Brain microvascular endothelial cell (primary cell): ENCODE results near the gene ISOC2.
"Not testable (repeated sequence)": the region's sequence is repeated elsewhere in the genome, so short reads cannot be mapped to it uniquely, and the experiment has no call there.

Experiments
- DNase-seq: peaks from one replicate; pipeline ENCODE4 v3.0.0-alpha.2; 2020
- H3K27ac ChIP-seq: fragments of 250-450 bp; sonication (Bioruptor Pico); 2 replicates; pipeline ENCODE4 v1.5.1; 2020; ENCODE audit warnings: mild to moderate bottlenecking, moderate library complexity
- H3K27me3 ChIP-seq: fragments of 250-450 bp; sonication (Bioruptor Pico); replicated peaks from 2 replicates; pipeline ENCODE4 v1.5.1; 2020; ENCODE audit warnings: mild to moderate bottlenecking
- H3K36me3 ChIP-seq: fragments of 250-450 bp; sonication (Bioruptor Pico); replicated peaks from 2 replicates; pipeline ENCODE4 v1.5.1; 2020; ENCODE audit warnings: mild to moderate bottlenecking
- H3K4me3 ChIP-seq: 2 replicates; pipeline ENCODE4 v1.5.1; 2011; ENCODE audit warnings: low read depth, mild to moderate bottlenecking, control low read depth, low read length, moderate library complexity
- CTCF ChIP-seq: IDR thresholded peaks from 2 replicates; pipeline ENCODE4 v1.5.1; 2011; ENCODE audit warnings: low read depth, mild to moderate bottlenecking, moderate library complexity, low read length, control low read depth, inconsistent platforms; ENCODE audit errors: missing control alignments
- in situ Hi-C: cut with HindIII; loops from 2 replicates; pipeline ENCODE4 v1.10.0; 2017; ENCODE audit warnings: low sequenced_read_pairs, low pct_ligation_motif_present

Gene ISOC2

GRCh38 chr19:55432241-55432959 lies 29.0 kb downstream of the ISOC2 start:
- no peak for DNase-seq
- Histone ChIP-seq H3K27me3 (peaks cover 12% of the 10 kb centered on the region), H3K36me3 (no peaks in the 10 kb centered on the region), H3K4me3 (no peak overlapping the region), H3K27ac (no peak overlapping the region)
- TF ChIP-seq CTCF: no peak
- in situ Hi-C loops: no loop called here

- no peak overlapping the region for H3K4me3 ChIP-seq
- H3K27me3 ChIP-seq: peaks cover 12% of the 10 kb centered on the region
- H3K27ac ChIP-seq: no peak overlapping the region
- H3K36me3 ChIP-seq: no peaks in the 10 kb centered on the region
- DNase-seq: no peak
- no peak for TF ChIP-seq CTCF
- in situ Hi-C loops: no loop called here
These were observed 30.3 kb downstream of the ISOC2 start for GRCh38 chr19:55431183-55431582.

- in situ Hi-C loops: no loop called here
- no peak for TF ChIP-seq CTCF
These were observed 35.4 kb downstream of the ISOC2 start for GRCh38 chr19:55426042-55426441.

GRCh38 chr19:55424518-55424917 lies 36.9 kb downstream of the ISOC2 start:
- H3K4me3 ChIP-seq: no peak overlapping the region
- TF ChIP-seq CTCF: no peak
- no peak for DNase-seq
- no peaks in the 10 kb centered on the region for H3K36me3 ChIP-seq
- H3K27me3 ChIP-seq: no peaks in the 10 kb centered on the region
- in situ Hi-C loops: no loop called here
- no peak overlapping the region for H3K27ac ChIP-seq

More at GRCh38 chr19:55426042-55426441, 35.4 kb downstream of the ISOC2 start:
- no peaks in the 10 kb centered on the region for H3K27me3 ChIP-seq
- H3K36me3 ChIP-seq: no peaks in the 10 kb centered on the region
- no peak for DNase-seq
- H3K27ac ChIP-seq: no peak overlapping the region
- H3K4me3 ChIP-seq: no peak overlapping the region

- no peak for TF ChIP-seq CTCF
- DNase-seq: no peak
- H3K27me3 ChIP-seq: no peaks in the 10 kb centered on the region
- H3K4me3 ChIP-seq: no peak overlapping the region
- no peaks in the 10 kb centered on the region for H3K36me3 ChIP-seq
- H3K27ac ChIP-seq: no peak overlapping the region
- in situ Hi-C loops: no loop called here
These were observed 38.0 kb downstream of the ISOC2 start for GRCh38 chr19:55423225-55424005.

- H3K27ac ChIP-seq, DNase-seq, in situ Hi-C loops, H3K27me3 ChIP-seq, H3K4me3 ChIP-seq, H3K36me3 ChIP-seq: not testable (repeated sequence)
These were observed 40.2 kb downstream of the ISOC2 start for GRCh38 chr19:55421281-55421680.
